Urinary bladder (tissue), 4 donors: Measurements from ENCODE around the gene SERPING1. TPM values are rescaled to one million over a fixed set of nuclear protein-coding genes. Genes with fewer than 3 reads are reported as not detected.
A peak's percentile ranks its signal among the peaks of the same experiment; 100 is the strongest.

Experiments used
- DNase-seq: peaks from one replicate; pipeline ENCODE4 v3.0.0-alpha.2; 2015; ENCODE audit errors: extremely low spot score
- H3K27ac ChIP-seq: one replicate; pipeline ENCODE4 v1.5.1; 2013; ENCODE audit warnings: low read depth, mild to moderate bottlenecking, moderate library complexity
- H3K36me3 ChIP-seq: one replicate; pipeline ENCODE4 v1.6.1; 2013; ENCODE audit warnings: mild to moderate bottlenecking, moderate library complexity; ENCODE audit not compliant: insufficient read depth
- H3K4me1 ChIP-seq: one replicate; pipeline ENCODE4 v1.6.1; 2013; ENCODE audit warnings: mild to moderate bottlenecking, moderate library complexity; ENCODE audit not compliant: insufficient read depth
- H3K4me3 ChIP-seq: one replicate; pipeline ENCODE4 v1.5.1; 2013; ENCODE audit warnings: low read depth, low read length
- WGBS: extraction: QIAGEN DNeasy Blood & Tissue Kit; methylation state at CpG from one replicate; pipeline ENCODE4 v1.1.7; 2013; 5-methylcytosine and 5-hydroxymethylcytosine counted together
- polyA plus RNA-seq: library from polyadenylated mRNA; stranded (reverse); fragments of 200-250 nt; gene quantifications from one replicate; pipeline ENCODE4 v1.2.3, GENCODE V29; 2013
- total RNA-seq: library from RNA; depleted of rRNA; stranded (reverse); fragments of >200 nt; gene quantifications from one replicate; pipeline ENCODE4 v1.2.3, GENCODE V29; 2014
- donor health status: healthy with polysubstance abuse.
- donor health status: healthy.

The SERPING1 gene
- total RNA-seq (53.6 TPM), polyA plus RNA-seq (806 TPM)

GRCh38 chr11:57597461-57597915 lies at the start of gene SERPING1:
TSS of gene SERPING1 (plus strand) at chr11:57597685. CDS start at chr11:57598271, 586 bp downstream.
- Histone ChIP-seq H3K27ac (peak within 1 kb of the TSS; percentile 90), H3K36me3 (no peaks in the 10 kb centered on the region), H3K4me3 (peak within 1 kb of the TSS; percentile 66), H3K4me1 (no peaks in the 10 kb centered on the region)
- 10% methylated on average over 10 of the region's 10 CpGs for WGBS
- DNase-seq = peak; percentile 21

- 52% methylated on average over 6 of the region's 6 CpGs for WGBS
- no peak for DNase-seq
- no peak overlapping the region for H3K4me3 ChIP-seq
- peaks cover 6% of the 10 kb centered on the region for H3K36me3 ChIP-seq
- H3K27ac ChIP-seq = no peak overlapping the region
- H3K4me1 ChIP-seq = no peaks in the 10 kb centered on the region
Observed at GRCh38 chr11:57547854-57548377, 49.6 kb upstream of the SERPING1 start.

GRCh38 chr11:57549983-57550382 lies 47.5 kb upstream of the SERPING1 start:
- 87% methylated on average over 8 of the region's 8 CpGs for WGBS
- no peak overlapping the region for H3K27ac ChIP-seq
- DNase-seq = no peak
- no peaks in the 10 kb centered on the region for H3K4me1 ChIP-seq
- H3K4me3 ChIP-seq = no peak overlapping the region
- H3K36me3 ChIP-seq = peaks cover 6% of the 10 kb centered on the region

GRCh38 chr11:57551941-57552340 lies 45.5 kb upstream of the SERPING1 start:
- Histone ChIP-seq H3K27ac (no peak overlapping the region), H3K4me3 (no peak overlapping the region), H3K4me1 (no peaks in the 10 kb centered on the region), H3K36me3 (peaks cover 6% of the 10 kb centered on the region)
- 96% methylated on average over 4 of the region's 4 CpGs for WGBS
- no peak for DNase-seq

GRCh38 chr11:57552479-57552878 lies 45.0 kb upstream of the SERPING1 start:
- H3K4me1 ChIP-seq = no peaks in the 10 kb centered on the region
- no peak overlapping the region for H3K27ac ChIP-seq
- DNase-seq = no peak
- H3K36me3 ChIP-seq = peaks cover 6% of the 10 kb centered on the region
- 80% methylated on average over 5 of the region's 5 CpGs for WGBS
- H3K4me3 ChIP-seq = no peak overlapping the region

GRCh38 chr11:57555393-57555792 lies 42.1 kb upstream of the SERPING1 start:
- H3K27ac ChIP-seq = no peak overlapping the region
- H3K4me3 ChIP-seq = no peak overlapping the region
- H3K4me1 ChIP-seq = no peaks in the 10 kb centered on the region
- peaks cover 6% of the 10 kb centered on the region for H3K36me3 ChIP-seq
- DNase-seq = no peak
- 90% methylated on average over 2 of the region's 2 CpGs for WGBS

GRCh38 chr11:57556041-57556440 lies 41.4 kb upstream of the SERPING1 start:
- no peak for DNase-seq
- H3K36me3 ChIP-seq = peaks cover 6% of the 10 kb centered on the region
- WGBS = 84% methylated on average over 8 of the region's 8 CpGs

GRCh38 chr11:57560146-57560545 lies 37.3 kb upstream of the SERPING1 start:
- no peak overlapping the region for H3K27ac ChIP-seq
- DNase-seq = no peak
- H3K4me3 ChIP-seq = no peak overlapping the region
- WGBS = 87% methylated on average over 4 of the region's 4 CpGs
- no peaks in the 10 kb centered on the region for H3K4me1 ChIP-seq
- H3K36me3 ChIP-seq = no peaks in the 10 kb centered on the region

More at GRCh38 chr11:57556041-57556440, 41.4 kb upstream of the SERPING1 start:
- Histone ChIP-seq H3K27ac (no peak overlapping the region), H3K4me3 (no peak overlapping the region), H3K4me1 (no peaks in the 10 kb centered on the region)

GRCh38 chr11:57562596-57562995 lies 34.9 kb upstream of the SERPING1 start:
- Histone ChIP-seq H3K4me3 (no peak overlapping the region), H3K36me3 (no peaks in the 10 kb centered on the region), H3K27ac (no peak overlapping the region), H3K4me1 (no peaks in the 10 kb centered on the region)
- DNase-seq = no peak
- WGBS = 55% methylated on average over 4 of the region's 4 CpGs

GRCh38 chr11:57566005-57566904 lies 31.2 kb upstream of the SERPING1 start:
- Histone ChIP-seq H3K36me3 (no peaks in the 10 kb centered on the region), H3K27ac (peak overlapping the region; percentile 79), H3K4me3 (peak overlapping the region; percentile 86), H3K4me1 (no peaks in the 10 kb centered on the region)
- peak; percentile 18 for DNase-seq
- 35% methylated on average over 4 of the region's 4 CpGs for WGBS

- Histone ChIP-seq H3K4me3 (peak overlapping the region; percentile 86), H3K36me3 (no peaks in the 10 kb centered on the region), H3K27ac (peak overlapping the region; percentile 79), H3K4me1 (no peaks in the 10 kb centered on the region)
- 10% methylated on average over 15 of the region's 15 CpGs for WGBS
- DNase-seq = peak; percentile 6
Observed at GRCh38 chr11:57566905-57567514, 30.5 kb upstream of the SERPING1 start.

GRCh38 chr11:57567515-57568329 lies 29.8 kb upstream of the SERPING1 start, which contains the start of gene UBE2L6:
TSS of gene UBE2L6 (minus strand) at chr11:57567672. CDS start at chr11:57567611, 61 bp downstream.
- WGBS = under 1% methylated on average over 92 of the region's 92 CpGs
- H3K36me3 ChIP-seq = no peaks in the 10 kb centered on the region
- no peak for DNase-seq

GRCh38 chr11:57568330-57568766 lies 29.1 kb upstream of the SERPING1 start:
- WGBS = 29% methylated on average over 6 of the region's 6 CpGs

More at GRCh38 chr11:57567515-57568329, 29.8 kb upstream of the SERPING1 start, which contains the start of gene UBE2L6:
- peak within 1 kb of the TSS; percentile 79 for H3K27ac ChIP-seq
- peak within 1 kb of the TSS; percentile 86 for H3K4me3 ChIP-seq
- no peaks in the 10 kb centered on the region for H3K4me1 ChIP-seq

More at GRCh38 chr11:57568330-57568766, 29.1 kb upstream of the SERPING1 start:
- Histone ChIP-seq H3K4me3 (peak overlapping the region; percentile 86), H3K27ac (peak overlapping the region; percentile 38), H3K36me3 (no peaks in the 10 kb centered on the region), H3K4me1 (no peaks in the 10 kb centered on the region)
- peak; percentile 57 for DNase-seq
